NCI-H2107 (cell line): ENCODE data around the gene IL17RB.

Source experiments
- DNase-seq: peaks from one replicate; lab custom pipeline; 2025; lab: John Stamatoyannopoulos, UW

The IL17RB gene

GRCh38 chr3:53811143-53811927, 35.0 kb upstream of the IL17RB start:
- DNase-seq, result no peak

GRCh38 chr3:53812434-53812833, 33.9 kb upstream of the IL17RB start:
- DNase-seq, result no peak

DNA sequence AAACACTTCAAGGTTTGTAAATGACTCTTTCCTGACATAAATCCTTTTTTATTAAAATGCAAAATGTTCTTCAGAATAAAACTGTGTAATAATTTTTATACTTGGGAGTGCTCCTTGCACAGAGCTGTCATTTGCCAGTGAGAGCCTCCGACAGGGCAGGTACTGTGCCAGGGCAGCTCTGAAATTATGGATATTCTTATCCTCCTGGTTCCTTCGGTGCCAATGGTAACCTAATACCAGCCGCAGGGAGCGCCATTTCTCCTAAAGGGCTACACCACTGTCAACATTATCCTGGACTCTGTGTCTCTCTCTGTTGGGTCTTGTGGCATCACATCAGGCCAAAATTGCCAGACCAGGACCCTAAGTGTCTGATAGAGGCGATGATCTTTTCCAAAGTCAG, 33.1 kb upstream of the IL17RB start:
- no peak for DNase-seq

- no peak for DNase-seq
Measured at GRCh38 chr3:53813876-53814275, 32.5 kb upstream of the IL17RB start.

GRCh38 chr3:53815067-53815466, 31.3 kb upstream of the IL17RB start:
- no peak for DNase-seq

DNA sequence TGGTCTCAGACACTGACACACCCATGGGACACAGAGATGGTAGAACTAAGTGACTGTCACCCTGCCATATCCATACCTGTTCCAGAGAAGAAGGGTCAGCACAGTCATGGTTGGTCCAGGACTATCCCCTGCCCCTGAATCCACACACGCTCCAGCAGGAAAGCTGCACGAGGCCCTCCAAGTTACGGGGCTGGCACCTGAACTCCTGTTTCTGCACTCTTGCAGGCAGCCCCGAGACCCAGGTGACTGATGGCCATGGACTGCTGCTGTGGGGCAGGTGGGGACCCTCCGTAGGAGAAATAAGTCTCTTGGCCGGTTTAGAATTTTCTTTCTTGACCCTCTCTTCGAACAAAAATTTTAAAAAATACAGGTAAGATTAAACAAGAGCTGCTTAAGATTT, 30.7 kb upstream of the IL17RB start:
- DNase-seq, result no peak

DNA sequence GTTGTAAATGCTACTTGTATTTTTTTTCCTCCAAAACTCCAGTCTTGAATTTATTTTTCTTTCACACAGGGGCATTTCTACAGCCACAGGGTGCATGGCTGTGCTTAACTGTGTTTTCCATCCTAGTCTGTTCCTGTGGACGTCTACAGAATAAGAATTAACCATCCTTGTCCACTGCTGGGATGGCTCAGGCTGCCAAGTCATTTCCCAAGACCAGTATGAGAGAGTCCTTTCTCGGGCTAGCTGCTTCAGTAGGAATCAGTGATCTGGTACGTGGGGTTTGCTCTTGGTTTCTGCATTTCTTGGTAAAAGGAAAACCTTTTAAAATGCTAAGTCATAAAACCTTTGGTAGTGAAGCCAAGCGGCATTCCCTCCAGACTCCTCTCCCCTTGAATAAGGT, 29.9 kb upstream of the IL17RB start:
- no peak for DNase-seq

- DNase-seq, result no peak
Measured at GRCh38 chr3:53817211-53817610, 29.2 kb upstream of the IL17RB start.

- DNase-seq, result no peak
Measured at GRCh38 chr3:53817809-53818208, 28.6 kb upstream of the IL17RB start.

GRCh38 chr3:53818221-53819162, 27.9 kb upstream of the IL17RB start:
- no peak for DNase-seq

GRCh38 chr3:53819163-53819868, 27.1 kb upstream of the IL17RB start:
- DNase-seq, result no peak

DNA sequence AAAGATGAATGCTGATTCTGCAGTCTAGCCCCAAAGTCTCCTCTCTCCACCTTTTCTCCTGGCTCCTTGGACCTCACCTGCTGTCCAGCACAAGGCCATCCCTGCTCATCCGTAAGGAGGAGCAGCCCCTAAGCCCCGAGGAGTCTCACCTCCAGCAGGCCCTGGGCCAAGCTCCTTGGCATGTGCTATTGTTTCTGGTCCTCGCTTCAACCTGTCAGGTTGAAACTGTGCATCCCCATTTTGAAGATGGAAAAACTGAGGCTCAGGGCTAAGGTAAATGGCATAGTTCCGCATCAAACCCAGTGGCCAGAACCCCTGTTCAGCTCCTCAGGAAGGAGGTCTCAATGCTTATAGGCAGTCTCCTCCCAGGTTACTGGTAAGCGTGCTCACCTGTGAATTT, 26.3 kb upstream of the IL17RB start:
- no peak for DNase-seq

GRCh38 chr3:53820756-53821580, 25.4 kb upstream of the IL17RB start:
- DNase-seq, result no peak

GRCh38 chr3:53821631-53822121, 24.7 kb upstream of the IL17RB start:
- no peak for DNase-seq

DNA sequence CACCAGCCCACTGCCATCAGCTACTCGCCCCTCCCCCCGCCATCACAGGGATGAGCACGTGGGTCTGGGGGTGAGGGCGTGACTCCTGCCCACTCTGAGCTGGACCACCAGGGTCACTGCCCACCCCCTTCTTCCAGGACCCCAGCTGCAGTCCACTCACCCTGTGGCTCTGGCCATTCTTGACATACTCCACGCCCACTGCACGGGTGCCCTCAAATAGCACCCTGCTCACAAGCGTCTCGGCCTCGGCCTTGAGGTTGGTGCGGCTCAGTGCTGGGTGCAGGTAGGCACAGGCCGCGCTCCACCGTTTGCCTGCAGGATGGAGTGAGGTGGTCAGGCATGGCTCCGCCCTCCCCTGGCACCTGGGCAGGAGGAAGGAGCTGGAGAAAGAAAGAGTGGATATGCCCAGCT, 24.0 kb upstream of the IL17RB start:
- DNase-seq, result no peak

- no peak for DNase-seq
Measured at GRCh38 chr3:53823026-53823955, 23.1 kb upstream of the IL17RB start.

DNA sequence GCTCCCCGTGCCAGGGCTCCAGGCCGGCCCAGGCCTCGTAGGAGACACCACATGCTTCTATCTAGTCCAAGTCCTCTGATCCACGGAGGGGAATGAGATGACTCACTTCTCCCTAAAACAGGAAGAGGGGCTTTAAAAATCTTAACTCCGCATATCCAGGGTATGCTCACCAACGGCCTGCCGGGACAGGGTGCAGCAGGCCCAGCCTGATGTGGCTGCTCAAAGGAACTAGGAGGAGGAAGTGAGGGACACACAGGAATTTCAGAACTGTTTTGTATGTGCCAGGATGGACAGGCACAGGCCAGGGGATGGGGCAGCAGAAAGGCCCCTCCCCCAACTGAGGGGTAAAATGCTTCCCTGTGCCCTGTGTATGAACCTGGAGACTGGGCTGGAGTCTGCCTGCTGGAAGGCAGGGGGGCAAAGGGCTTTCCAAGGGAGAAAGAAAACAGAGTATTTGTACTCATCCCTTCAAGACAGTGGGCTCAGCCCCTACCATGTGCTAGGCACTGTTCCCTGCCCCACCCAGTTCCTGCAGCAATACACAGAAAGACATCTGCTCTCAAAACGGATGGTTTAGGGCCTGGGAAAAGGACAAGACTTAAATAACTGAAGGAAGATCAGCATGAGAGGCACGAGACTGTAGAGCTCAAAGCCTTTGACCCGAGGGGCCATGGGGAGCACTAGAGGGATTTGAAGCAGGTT, 22.3 kb upstream of the IL17RB start:
- no peak for DNase-seq

- no peak for DNase-seq
Measured at GRCh38 chr3:53824795-53825194, 21.6 kb upstream of the IL17RB start.

DNA sequence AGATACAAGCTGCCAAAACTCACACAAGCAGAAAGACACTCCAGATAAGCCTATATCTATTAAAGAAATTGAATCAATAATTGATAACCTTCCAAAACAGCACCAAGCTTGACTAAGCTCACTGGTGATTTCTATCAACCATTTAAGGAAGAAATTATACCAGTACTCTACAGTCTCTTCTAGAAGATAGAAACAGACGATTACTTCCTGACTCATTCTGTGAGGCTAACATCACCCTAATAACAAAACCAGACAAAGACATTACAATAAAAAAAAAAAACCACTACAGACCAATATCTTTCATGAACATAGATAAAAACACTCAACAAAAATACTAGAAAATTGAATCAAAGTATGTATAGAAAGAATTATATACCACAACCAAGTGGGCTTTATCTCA, 20.3 kb upstream of the IL17RB start:
- no peak for DNase-seq

- no peak for DNase-seq
Measured at GRCh38 chr3:53828581-53828980, 17.8 kb upstream of the IL17RB start.
